H9 (cell line): ENCODE measurements around the gene SPANXN2. TPM values are rescaled to one million over a fixed set of nuclear protein-coding genes. Genes with fewer than 3 reads are reported as not detected.

ENCODE experiments used
- DNase-seq: peaks from one replicate; pipeline ENCODE4 v3.0.0-alpha.2; 2017
- H2AFZ ChIP-seq: one replicate; pipeline ENCODE4 v1.6.1; 2013; ENCODE audit warnings: mild to moderate bottlenecking, low read length, control low read depth, moderate library complexity
- H2AK5ac ChIP-seq: 2 replicates; pipeline ENCODE4 v1.6.1; 2013; ENCODE audit warnings: low read length, control low read depth, mixed read lengths; ENCODE audit not compliant: insufficient read length
- H2BK120ac ChIP-seq: one replicate; pipeline ENCODE4 v1.6.1; 2013; ENCODE audit warnings: low read depth, mild to moderate bottlenecking, low read length, control low read depth, inconsistent platforms; ENCODE audit not compliant: poor library complexity, severe bottlenecking
- H2BK12ac ChIP-seq: 2 replicates; pipeline ENCODE4 v1.6.1; 2013; ENCODE audit warnings: low read length, control low read depth, mixed read lengths, low read depth; ENCODE audit not compliant: insufficient read length
- H2BK15ac ChIP-seq: 2 replicates; pipeline ENCODE4 v1.6.1; 2013; ENCODE audit warnings: low read depth, low read length, control low read depth
- H2BK20ac ChIP-seq: one replicate; pipeline ENCODE4 v1.6.1; 2013; ENCODE audit warnings: low read depth, mild to moderate bottlenecking, low read length, control low read depth, inconsistent platforms; ENCODE audit not compliant: poor library complexity, severe bottlenecking
- H2BK5ac ChIP-seq: 2 replicates; pipeline ENCODE4 v1.6.1; 2013; ENCODE audit warnings: low read length, control low read depth, mixed read lengths; ENCODE audit not compliant: insufficient read length
- H3K14ac ChIP-seq: 2 replicates; pipeline ENCODE4 v1.6.1; 2013; ENCODE audit warnings: low read length, control low read depth; ENCODE audit not compliant: insufficient read depth
- H3K18ac ChIP-seq: 2 replicates; pipeline ENCODE4 v1.6.1; 2013; ENCODE audit warnings: low read depth, mild to moderate bottlenecking, mixed read lengths, low read length, control low read depth; ENCODE audit not compliant: insufficient read length
- H3K23ac ChIP-seq: 2 replicates; pipeline ENCODE4 v1.6.1; 2013; ENCODE audit warnings: low read length, control low read depth, mixed read lengths, low read depth; ENCODE audit not compliant: insufficient read length
- H3K23me2 ChIP-seq: 2 replicates; pipeline ENCODE4 v1.6.1; 2013; ENCODE audit warnings: low read depth, mild to moderate bottlenecking, mixed read lengths, low read length, control low read depth; ENCODE audit not compliant: insufficient read length, poor library complexity, severe bottlenecking
- H3K27ac ChIP-seq: 2 replicates; pipeline ENCODE4 v1.5.1; 2013; ENCODE audit warnings: low read length, control low read depth, mixed read lengths, low read depth; ENCODE audit not compliant: insufficient read length
- H3K27me3 ChIP-seq: 2 replicates; pipeline ENCODE4 v1.6.1; 2013; ENCODE audit warnings: low read length, control low read depth, inconsistent platforms; ENCODE audit not compliant: insufficient read depth
- H3K4ac ChIP-seq: 2 replicates; pipeline ENCODE4 v1.6.1; 2013; ENCODE audit warnings: low read depth, mild to moderate bottlenecking, control low read depth, inconsistent platforms, low read length, moderate library complexity
- H3K4me1 ChIP-seq: 2 replicates; pipeline ENCODE4 v1.6.1; 2013; ENCODE audit warnings: low read length, control low read depth, inconsistent platforms; ENCODE audit not compliant: insufficient read depth
- H3K4me2 ChIP-seq: 2 replicates; pipeline ENCODE4 v1.6.1; 2013; ENCODE audit warnings: low read length, control low read depth, mixed read lengths; ENCODE audit not compliant: insufficient read length, insufficient read depth
- H3K56ac ChIP-seq: 2 replicates; pipeline ENCODE4 v1.6.1; 2013; ENCODE audit warnings: low read depth, mild to moderate bottlenecking, mixed read lengths, low read length, control low read depth; ENCODE audit not compliant: insufficient read length
- H3K79me1 ChIP-seq: 2 replicates; pipeline ENCODE4 v1.6.1; 2013; ENCODE audit warnings: low read depth, mild to moderate bottlenecking, moderate library complexity, low read length, control low read depth, inconsistent platforms; ENCODE audit not compliant: insufficient read depth, poor library complexity, severe bottlenecking
- H3K79me2 ChIP-seq: 2 replicates; pipeline ENCODE4 v1.6.1; 2013; ENCODE audit warnings: low read length, control low read depth, inconsistent platforms; ENCODE audit not compliant: insufficient read depth
- H3K9ac ChIP-seq: 2 replicates; pipeline ENCODE4 v1.6.1; 2013; ENCODE audit warnings: low read length, control low read depth, mixed read lengths; ENCODE audit not compliant: insufficient read length; ENCODE audit errors: extremely low read depth
- H3K9me3 ChIP-seq: one replicate; pipeline ENCODE4 v1.6.1; 2013; ENCODE audit warnings: low read depth, low read length, inconsistent platforms; ENCODE audit not compliant: control insufficient read depth
- H3T11ph ChIP-seq: one replicate; pipeline ENCODE4 v1.6.1; 2013; ENCODE audit warnings: mild to moderate bottlenecking, low read length, control low read depth, inconsistent platforms
- H4K20me1 ChIP-seq: one replicate; pipeline ENCODE4 v1.6.1; 2013; ENCODE audit not compliant: control insufficient read depth, insufficient read length, insufficient read depth
- H4K5ac ChIP-seq: 2 replicates; pipeline ENCODE4 v1.6.1; 2013; ENCODE audit warnings: low read depth, mild to moderate bottlenecking, mixed read lengths, low read length, control low read depth; ENCODE audit not compliant: insufficient read length
- H4K8ac ChIP-seq: replicated peaks from 2 replicates; pipeline ENCODE4 v1.6.1; 2013; ENCODE audit warnings: low read length, control low read depth, mixed read lengths, low read depth; ENCODE audit not compliant: insufficient read length
- H4K91ac ChIP-seq: 2 replicates; pipeline ENCODE4 v1.6.1; 2013; ENCODE audit warnings: low read depth, mild to moderate bottlenecking, moderate library complexity, mixed read lengths, low read length, control low read depth; ENCODE audit not compliant: insufficient read length
- H3K27ac Mint-ChIP-seq, 3 experiments: 2 replicates in 2 of 3; 3 replicates in 1 of 3; pipeline ENCODE4 v1.8.0; 2020 to 2021; ENCODE audit warnings: mixed read lengths in 3 of 3, mild to moderate bottlenecking in 1 of 3, moderate library complexity in 1 of 3
- H3K27me3 Mint-ChIP-seq: 2 replicates; pipeline ENCODE4 v1.8.0; 2021; ENCODE audit warnings: low read depth, mild to moderate bottlenecking, moderate library complexity, mixed read lengths
- H3K36me3 Mint-ChIP-seq, 3 experiments: 2 replicates in 2 of 3; 3 replicates in 1 of 3; pipeline ENCODE4 v1.8.0; 2020 to 2021; ENCODE audit warnings: low read depth in 3 of 3, mixed read lengths in 3 of 3; ENCODE audit not compliant: insufficient read depth in 1 of 3
- H3K4me1 Mint-ChIP-seq, 2 experiments: 2 replicates each; pipeline ENCODE4 v1.8.0; 2020; ENCODE audit warnings: mixed read lengths in 2 of 2
- H3K4me3 Mint-ChIP-seq, 2 experiments: 2 replicates in 1 of 2; 3 replicates in 1 of 2; pipeline ENCODE4 v1.8.0; 2020 to 2021; ENCODE audit warnings: mild to moderate bottlenecking in 2 of 2, mixed read lengths in 2 of 2, moderate library complexity in 1 of 2
- H3K9me3 Mint-ChIP-seq, 2 experiments: 2 replicates in 1 of 2; 3 replicates in 1 of 2; pipeline ENCODE4 v1.8.0; 2020; ENCODE audit warnings: mild to moderate bottlenecking in 2 of 2, mixed read lengths in 2 of 2, moderate library complexity in 1 of 2
- WGBS: extraction: QIAGEN DNeasy Blood & Tissue Kit; methylation state at CpG from one replicate; pipeline ENCODE4 v1.1.7; 2013; ENCODE audit warnings: missing lambda C conversion rate, low lambda C conversion rate, mixed read lengths; ENCODE audit not compliant: insufficient read length; ENCODE audit errors: extremely low coverage; 5-methylcytosine and 5-hydroxymethylcytosine counted together
- total RNA-seq: library from RNA; stranded (reverse); gene quantifications from 2 replicates; pipeline ENCODE4 v1.2.1, GENCODE V29; 2021
- TF ChIP-seq, protein P1 (sequence below): fragments of 200-600 bp; sonication (generic); conservative IDR thresholded peaks from 3 replicates; pipeline ENCODE4 v1.8.0; 2021; ENCODE audit warnings: antibody characterized with exemption, mild to moderate bottlenecking

The SPANXN2 gene
- total RNA-seq, 1 experiment from 2014 or later: not detected

DNA sequence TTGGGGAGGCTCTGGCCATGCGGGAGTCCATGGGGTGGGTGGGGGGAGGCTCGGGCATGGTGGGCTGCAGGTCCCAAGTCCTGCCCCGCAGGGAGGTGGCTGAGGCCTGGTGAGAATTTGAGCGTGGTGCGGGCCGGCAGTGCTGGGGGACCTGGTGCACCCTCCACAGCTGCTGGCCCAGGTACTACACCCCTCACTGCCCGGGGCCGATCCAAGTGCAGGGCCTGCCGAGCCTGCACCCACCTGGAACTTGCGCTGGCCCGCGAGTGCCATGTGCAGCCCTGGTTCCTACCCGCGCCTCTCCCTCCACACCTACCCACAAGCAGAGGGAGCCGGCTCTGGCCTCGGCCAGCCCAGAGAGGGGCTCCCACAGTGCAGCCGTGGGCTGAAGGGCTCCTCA lies 5.7 kb upstream of the SPANXN2 start:
- H3T11ph ChIP-seq: no peak overlapping the region
- no peaks in the 10 kb centered on the region for H3K4me1 ChIP-seq
- no peak overlapping the region for H2BK20ac ChIP-seq
- Mint-ChIP-seq H3K4me3 (no peak overlapping the region), H3K27ac (no peak overlapping the region), H3K4me1 (no peaks in the 10 kb centered on the region), H3K27me3 (peaks cover 2% of the 10 kb centered on the region), H3K9me3 (peaks cover 72 to 78% of the 10 kb centered on the region in 2 experiments), H3K36me3 (peaks cover 11 to 24% (median 18%) of the 10 kb centered on the region in 3 experiments; a peak in 6 of 7 replicates)
- no peak overlapping the region for H3K4ac ChIP-seq
- H4K91ac ChIP-seq: no peak overlapping the region
- no peak for DNase-seq
- no peak overlapping the region for H3K9ac ChIP-seq
- H3K14ac ChIP-seq: no peak overlapping the region
- H2BK5ac ChIP-seq: no peak overlapping the region
- no peak overlapping the region for H3K18ac ChIP-seq
- no peaks in the 10 kb centered on the region for H3K27me3 ChIP-seq
- H3K4me2 ChIP-seq: no peak overlapping the region
- no peak overlapping the region for H3K27ac ChIP-seq
- no peaks in the 10 kb centered on the region for H3K23me2 ChIP-seq
- TF ChIP-seq, protein P1, sequence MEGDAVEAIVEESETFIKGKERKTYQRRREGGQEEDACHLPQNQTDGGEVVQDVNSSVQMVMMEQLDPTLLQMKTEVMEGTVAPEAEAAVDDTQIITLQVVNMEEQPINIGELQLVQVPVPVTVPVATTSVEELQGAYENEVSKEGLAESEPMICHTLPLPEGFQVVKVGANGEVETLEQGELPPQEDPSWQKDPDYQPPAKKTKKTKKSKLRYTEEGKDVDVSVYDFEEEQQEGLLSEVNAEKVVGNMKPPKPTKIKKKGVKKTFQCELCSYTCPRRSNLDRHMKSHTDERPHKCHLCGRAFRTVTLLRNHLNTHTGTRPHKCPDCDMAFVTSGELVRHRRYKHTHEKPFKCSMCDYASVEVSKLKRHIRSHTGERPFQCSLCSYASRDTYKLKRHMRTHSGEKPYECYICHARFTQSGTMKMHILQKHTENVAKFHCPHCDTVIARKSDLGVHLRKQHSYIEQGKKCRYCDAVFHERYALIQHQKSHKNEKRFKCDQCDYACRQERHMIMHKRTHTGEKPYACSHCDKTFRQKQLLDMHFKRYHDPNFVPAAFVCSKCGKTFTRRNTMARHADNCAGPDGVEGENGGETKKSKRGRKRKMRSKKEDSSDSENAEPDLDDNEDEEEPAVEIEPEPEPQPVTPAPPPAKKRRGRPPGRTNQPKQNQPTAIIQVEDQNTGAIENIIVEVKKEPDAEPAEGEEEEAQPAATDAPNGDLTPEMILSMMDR: no peak
- no peak overlapping the region for H2BK120ac ChIP-seq
- H2AFZ ChIP-seq: no peak overlapping the region
- H4K8ac ChIP-seq: no peak overlapping the region
- no peak overlapping the region for H2BK12ac ChIP-seq
- no peak overlapping the region for H2BK15ac ChIP-seq
- no peak overlapping the region for H3K23ac ChIP-seq
- no peaks in the 10 kb centered on the region for H4K20me1 ChIP-seq
- H3K9me3 ChIP-seq: peaks cover 13% of the 10 kb centered on the region
- H4K5ac ChIP-seq: no peak overlapping the region
- H3K79me2 ChIP-seq: no peaks in the 10 kb centered on the region
- no peak overlapping the region for H2AK5ac ChIP-seq
- no CpG with 5 or more reads among the region's 17 CpGs for WGBS
- H3K79me1 ChIP-seq: no peaks in the 10 kb centered on the region
- H3K56ac ChIP-seq: no peak overlapping the region
